ENCODE results near the gene SLC6A19.

DNA sequence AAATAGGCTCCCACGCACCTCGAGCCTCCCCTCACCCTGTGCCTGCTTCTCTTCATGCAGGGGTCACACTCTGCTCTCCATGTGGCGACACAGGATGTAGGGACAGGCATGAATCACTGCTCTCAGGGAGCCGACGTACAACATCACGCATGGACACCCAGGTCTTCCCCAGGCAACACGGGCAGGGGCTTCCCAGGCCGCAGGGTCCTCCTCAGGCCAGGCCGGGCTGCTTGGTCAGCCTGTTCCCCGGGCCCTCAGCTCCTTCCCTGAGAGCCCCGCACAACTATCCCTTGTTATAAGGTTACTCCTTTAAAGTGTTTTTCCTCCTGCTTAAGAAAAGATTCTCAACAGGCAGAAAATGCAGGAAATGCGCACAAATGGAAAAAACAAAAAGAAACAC, 24.8 kb downstream of the SLC6A19 start:
- TF ChIP-seq, protein P1, sequence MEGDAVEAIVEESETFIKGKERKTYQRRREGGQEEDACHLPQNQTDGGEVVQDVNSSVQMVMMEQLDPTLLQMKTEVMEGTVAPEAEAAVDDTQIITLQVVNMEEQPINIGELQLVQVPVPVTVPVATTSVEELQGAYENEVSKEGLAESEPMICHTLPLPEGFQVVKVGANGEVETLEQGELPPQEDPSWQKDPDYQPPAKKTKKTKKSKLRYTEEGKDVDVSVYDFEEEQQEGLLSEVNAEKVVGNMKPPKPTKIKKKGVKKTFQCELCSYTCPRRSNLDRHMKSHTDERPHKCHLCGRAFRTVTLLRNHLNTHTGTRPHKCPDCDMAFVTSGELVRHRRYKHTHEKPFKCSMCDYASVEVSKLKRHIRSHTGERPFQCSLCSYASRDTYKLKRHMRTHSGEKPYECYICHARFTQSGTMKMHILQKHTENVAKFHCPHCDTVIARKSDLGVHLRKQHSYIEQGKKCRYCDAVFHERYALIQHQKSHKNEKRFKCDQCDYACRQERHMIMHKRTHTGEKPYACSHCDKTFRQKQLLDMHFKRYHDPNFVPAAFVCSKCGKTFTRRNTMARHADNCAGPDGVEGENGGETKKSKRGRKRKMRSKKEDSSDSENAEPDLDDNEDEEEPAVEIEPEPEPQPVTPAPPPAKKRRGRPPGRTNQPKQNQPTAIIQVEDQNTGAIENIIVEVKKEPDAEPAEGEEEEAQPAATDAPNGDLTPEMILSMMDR (IDR thresholded peaks at IDR 0.05) = no peak
- TF ChIP-seq POLR2A (IDR thresholded peaks at IDR 0.05) = no peak

All from heart left ventricle (tissue), 13 donors.